NCI-H2227 (cell line): ENCODE results near the gene FARP1.

Experiments used
- DNase-seq: peaks from one replicate; lab custom pipeline; 2025; ENCODE audit not compliant: unreplicated experiment; lab: John Stamatoyannopoulos, UW

Gene FARP1

GRCh38 chr13:98174307-98174706, 31.4 kb downstream of the FARP1 start:
- DNase-seq: no peak

- DNase-seq: no peak
These were observed 32.1 kb downstream of the FARP1 start for GRCh38 chr13:98175043-98175442.

DNA sequence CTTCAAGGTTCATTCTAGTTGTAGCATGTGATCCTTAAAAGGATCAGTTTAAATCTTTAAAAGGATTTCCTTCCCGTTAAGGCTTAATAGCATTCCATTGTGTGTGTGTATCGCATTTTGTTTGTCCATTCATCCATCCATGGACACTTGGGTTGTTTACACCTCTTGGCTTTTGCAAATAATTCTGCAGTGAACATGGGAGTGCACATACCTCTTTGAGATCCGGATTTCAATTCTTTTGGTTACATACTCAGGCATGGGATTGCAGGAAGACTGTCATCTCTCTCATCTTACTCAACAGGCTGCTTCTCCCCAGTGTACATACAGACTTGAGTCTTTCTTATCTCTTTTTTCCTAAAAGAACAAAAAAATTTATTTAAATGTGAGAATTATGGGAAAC, 32.9 kb downstream of the FARP1 start:
- no peak for DNase-seq

GRCh38 chr13:98176777-98177608, 34.1 kb downstream of the FARP1 start, which contains the start of gene RNF113B:
Gene RNF113B, minus strand, starts transcription at chr13:98177269. Its CDS starts 33 bp downstream, at chr13:98177236.
- no peak for DNase-seq

GRCh38 chr13:98180092-98180491, 37.2 kb downstream of the FARP1 start:
- no peak for DNase-seq

DNA sequence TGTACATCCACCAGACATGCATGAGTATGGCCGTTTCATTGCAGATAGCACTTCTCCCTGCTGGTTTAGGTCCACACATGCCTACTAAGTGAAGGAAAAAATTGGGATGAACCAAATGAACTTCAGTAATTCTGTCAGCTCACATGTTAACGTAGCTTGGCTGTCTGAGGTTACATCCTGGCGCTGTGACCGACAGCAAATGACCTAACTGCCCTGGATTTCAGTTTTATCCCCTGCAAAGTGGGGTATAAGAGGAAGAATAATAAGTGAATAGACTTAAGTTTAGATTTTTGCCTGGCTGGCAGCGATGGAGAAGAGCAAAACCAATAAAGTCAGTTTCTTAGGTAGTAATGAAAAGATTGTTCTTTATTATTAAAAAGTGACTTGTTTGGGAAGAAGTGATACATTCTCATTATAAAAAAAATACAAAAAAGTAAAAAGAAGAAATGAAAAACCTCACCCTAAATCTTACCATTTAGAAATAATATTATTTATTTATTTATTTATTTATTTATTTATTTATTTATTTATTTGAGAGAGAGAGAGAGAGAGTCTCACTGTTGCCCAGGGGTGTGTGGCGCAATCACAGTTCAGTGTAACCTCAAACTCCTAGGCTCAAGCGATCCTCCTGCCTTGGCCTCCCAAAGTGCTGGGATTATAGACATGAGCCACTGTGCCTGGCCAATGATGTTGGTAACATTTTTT, 38.4 kb downstream of the FARP1 start:
- DNase-seq: no peak

GRCh38 chr13:98182153-98182552, 39.3 kb downstream of the FARP1 start:
- no peak for DNase-seq

DNA sequence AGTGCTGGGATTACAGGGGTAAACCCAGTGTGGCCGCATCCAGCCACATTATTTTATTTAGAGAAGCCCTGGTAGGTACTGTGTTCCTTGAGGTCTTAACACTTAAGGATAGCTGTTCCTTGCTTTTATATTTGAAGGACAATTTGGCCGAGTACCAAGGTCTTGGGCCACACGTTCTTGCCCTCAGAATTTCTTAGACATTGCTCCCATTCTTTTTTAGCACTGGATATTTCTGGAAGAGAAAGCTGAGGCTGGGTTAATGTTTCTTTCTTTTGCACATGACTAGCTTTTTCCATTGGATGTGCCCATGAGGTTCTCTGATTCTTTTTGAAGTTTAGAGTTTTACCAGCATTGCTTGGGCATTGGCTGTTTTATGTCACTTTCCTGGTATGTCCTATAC, 39.7 kb downstream of the FARP1 start:
- DNase-seq: no peak

GRCh38 chr13:98184792-98185191, 41.9 kb downstream of the FARP1 start:
- no peak for DNase-seq

DNA sequence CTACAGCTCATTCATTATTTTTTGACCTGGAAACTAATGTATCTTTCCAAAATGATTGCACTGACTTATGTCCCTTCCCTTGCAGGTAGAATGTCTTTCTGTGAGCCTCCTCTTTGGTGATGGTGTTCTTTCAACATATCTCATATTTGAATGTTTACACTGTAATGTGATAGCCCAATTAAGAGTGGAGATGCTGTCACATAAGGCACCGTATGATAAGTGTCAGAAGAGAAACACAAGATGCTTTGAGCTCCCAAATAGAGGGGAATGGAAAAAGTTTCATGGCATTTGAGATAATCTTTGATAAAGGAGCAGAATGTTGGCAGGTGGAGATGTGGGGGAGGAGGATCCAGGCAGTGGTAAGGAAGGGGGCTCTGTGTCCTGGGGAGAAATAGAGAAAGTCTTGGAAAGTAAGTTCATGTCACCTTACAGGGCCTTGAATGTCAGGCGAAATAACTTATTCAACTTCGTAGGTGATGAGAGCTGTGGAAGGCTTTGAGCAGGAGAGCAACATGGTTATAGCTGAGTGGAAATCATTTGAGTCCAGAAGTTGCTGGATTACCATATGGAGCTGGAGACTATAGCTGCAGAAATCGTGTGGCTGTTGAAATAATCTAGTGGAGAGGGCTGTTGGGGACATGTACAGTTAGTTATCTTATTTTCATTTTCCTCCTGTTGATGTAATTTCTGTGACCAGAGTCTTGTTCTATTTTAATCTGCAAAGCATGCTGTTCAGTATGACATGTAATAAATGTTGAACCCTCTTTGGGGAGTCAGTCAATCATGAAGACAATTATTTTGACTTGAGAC, 44.5 kb downstream of the FARP1 start:
- no peak for DNase-seq

DNA sequence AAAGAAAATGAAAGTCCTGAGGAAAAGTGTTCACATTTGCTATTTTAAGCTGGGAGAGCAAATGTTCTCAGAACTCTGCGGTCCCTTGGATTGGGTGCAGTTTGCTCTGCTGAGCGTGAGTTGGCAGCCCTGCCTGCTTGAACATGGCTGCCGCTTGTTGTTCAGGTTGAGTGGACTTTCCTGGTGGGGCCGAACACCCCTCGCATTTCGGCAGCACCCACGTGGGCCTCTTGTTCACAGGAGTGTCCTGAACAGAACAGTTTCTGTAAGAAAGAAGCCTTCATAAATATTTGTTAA, 45.0 kb downstream of the FARP1 start:
- DNase-seq: no peak

DNA sequence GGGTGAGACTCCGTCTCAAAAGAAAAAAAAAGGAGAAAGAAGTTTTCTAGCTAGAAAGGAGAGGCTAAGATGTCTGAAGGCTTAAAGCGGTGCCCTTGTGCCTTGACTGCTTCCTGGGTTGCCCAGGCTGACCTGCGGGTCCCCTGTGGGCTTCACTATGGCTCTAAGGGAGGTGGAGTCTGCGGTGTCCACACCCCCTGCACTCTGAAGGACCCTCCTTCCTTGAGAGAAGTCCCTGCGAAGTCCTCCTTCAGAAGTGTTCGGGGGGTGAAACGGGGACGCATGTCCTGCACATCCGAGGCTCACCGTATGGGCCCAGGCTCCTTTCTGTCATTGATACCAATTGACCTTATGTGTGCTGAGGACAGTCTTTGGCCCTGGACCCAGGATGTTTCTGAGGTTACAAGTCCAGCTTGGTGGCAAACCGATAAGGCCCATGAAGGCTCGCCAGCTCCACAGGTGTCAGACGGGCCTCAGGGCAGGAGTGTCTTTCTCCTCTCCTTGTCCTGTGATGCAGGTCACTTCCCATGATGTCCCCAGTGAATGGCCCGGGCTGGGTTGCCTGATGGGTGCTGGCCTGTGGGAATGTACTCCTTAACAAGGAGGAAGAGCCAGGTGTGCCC, 45.8 kb downstream of the FARP1 start:
- no peak for DNase-seq

- DNase-seq: peak; percentile 6
These were observed 47.1 kb downstream of the FARP1 start for GRCh38 chr13:98189841-98190505.

DNA sequence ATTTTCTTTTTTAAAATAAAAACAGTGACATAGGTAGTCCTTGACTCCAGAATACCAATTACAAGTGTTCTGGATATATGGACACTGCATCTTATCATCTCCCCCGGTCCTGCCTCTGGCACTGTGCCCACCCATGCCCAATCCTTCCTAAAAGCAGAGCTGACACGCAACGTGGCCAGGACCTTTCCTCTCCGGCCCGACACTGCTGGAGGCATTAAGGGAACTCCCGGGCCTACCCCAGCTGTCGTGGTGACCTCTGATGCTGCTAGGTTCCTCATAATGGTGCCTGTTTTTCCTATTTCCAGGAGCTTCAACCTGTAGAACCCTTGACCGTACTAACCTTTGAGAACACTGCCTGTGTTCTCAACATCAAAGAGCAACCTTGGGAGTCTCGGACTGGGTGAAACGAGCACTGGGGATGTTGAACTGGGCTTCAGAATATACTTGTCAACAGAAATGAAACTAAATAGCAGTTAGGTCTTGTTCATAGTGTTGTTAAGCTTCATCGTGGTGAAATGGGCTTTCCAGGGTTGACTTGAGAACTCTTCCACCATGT, 48.1 kb downstream of the FARP1 start:
- DNase-seq: no peak

GRCh38 chr13:98192008-98192407, 49.1 kb downstream of the FARP1 start:
- DNase-seq: no peak

- DNase-seq: no peak
These were observed 52.3 kb downstream of the FARP1 start for GRCh38 chr13:98195054-98195791.

DNA sequence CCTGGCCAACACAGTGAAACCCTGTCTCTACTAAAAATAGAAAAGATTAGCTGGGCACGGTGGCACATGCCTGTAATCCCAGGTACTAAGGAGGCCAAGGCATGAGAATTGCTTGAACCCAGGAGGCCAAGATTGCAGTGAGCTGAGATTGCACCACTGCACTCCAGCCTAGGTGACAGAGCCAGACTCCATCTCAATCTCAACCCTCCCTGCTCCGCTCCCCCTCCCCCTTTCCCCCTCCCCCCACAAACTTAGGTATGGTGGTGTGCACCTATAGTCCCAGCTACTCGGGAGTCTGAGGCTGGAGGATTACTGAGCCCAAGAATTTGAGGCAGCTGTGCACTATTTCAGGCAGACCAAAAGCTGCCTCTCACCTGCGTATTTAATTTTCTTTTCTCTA, 55.8 kb downstream of the FARP1 start:
- no peak for DNase-seq

DNA sequence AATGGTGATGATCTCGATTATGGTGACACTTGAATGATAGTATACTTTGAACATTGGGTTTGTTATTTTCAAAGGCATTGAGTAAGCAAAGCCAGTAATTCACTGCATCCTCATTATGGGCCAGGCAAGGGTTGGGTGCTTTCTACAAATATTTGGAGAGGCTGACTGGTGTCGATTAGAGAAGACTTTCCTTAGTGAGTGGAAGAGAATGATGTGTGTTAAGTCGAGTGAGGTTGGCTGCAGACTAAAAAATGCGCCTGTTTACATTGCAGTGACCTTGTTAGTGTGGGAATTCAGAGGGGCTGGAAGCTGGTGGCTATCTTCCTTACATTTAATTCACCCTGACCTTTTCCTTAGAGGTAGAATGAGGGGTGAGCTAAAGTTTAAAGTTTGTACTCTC, 56.6 kb downstream of the FARP1 start:
- no peak for DNase-seq

DNA sequence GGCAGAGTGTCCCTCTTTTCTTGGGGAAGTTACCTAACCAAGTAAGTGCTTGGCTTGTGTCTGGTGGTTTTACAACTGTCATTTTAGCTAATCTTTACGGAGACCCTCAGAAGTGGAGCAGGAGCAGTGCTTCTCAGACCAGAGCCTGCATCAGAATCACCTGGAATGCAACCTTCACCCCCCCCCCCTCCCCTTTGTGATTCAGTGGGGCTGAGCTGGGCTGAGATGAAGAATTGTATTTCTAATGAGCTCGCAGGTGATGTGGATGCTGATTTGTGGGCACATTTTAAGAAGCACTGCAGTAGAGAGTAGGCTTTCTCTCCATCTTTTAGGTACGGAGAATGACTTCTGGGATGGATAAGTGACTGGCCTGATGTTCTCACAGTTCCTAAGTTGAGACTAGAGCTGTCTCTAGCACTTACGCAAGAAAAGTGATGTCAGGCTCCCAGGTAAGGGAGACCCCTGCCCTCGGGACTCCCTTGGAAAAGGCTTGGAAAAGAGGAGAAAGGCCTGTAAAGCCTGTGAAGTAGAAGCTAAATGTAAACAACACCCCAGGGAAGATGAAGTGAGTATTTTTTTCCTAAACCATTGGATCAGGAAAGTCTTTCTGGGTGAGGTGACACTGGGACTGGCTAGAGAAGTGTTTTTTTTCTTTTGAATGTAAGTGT, 57.5 kb downstream of the FARP1 start:
- DNase-seq: no peak
